Panc1 (cell line): ENCODE measurements around the gene RFX8.
"Not testable (repeated sequence)": the region's sequence is repeated elsewhere in the genome, so short reads cannot be mapped to it uniquely, and the experiment has no call there.

Source experiments
- POLR2AphosphoS5 ChIP-seq: IDR thresholded peaks from 2 replicates; pipeline ENCODE4 v1.6.1; 2012; ENCODE audit warnings: mild to moderate bottlenecking, low read depth, low read length, moderate library complexity
- SIN3A ChIP-seq: IDR thresholded peaks from 2 replicates; pipeline ENCODE4 v1.6.1; 2012; ENCODE audit warnings: low read depth, mild to moderate bottlenecking, low read length, moderate library complexity, borderline replicate concordance; ENCODE audit not compliant: insufficient read depth
- TF ChIP-seq, protein P1 (sequence below): fragments of 450-650 bp; IDR thresholded peaks from 2 replicates; pipeline ENCODE4 v1.5.1; 2017; ENCODE audit warnings: mild to moderate bottlenecking

GRCh38 chr2:101504744-101505143 is 29.8 kb upstream of the RFX8 start:
- TF ChIP-seq POLR2AphosphoS5, SIN3A: not testable (repeated sequence)
- TF ChIP-seq, protein P1, sequence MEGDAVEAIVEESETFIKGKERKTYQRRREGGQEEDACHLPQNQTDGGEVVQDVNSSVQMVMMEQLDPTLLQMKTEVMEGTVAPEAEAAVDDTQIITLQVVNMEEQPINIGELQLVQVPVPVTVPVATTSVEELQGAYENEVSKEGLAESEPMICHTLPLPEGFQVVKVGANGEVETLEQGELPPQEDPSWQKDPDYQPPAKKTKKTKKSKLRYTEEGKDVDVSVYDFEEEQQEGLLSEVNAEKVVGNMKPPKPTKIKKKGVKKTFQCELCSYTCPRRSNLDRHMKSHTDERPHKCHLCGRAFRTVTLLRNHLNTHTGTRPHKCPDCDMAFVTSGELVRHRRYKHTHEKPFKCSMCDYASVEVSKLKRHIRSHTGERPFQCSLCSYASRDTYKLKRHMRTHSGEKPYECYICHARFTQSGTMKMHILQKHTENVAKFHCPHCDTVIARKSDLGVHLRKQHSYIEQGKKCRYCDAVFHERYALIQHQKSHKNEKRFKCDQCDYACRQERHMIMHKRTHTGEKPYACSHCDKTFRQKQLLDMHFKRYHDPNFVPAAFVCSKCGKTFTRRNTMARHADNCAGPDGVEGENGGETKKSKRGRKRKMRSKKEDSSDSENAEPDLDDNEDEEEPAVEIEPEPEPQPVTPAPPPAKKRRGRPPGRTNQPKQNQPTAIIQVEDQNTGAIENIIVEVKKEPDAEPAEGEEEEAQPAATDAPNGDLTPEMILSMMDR: not testable (repeated sequence)
